Fibroblast of the aortic adventitia (primary cell): ENCODE measurements around the gene MUCL1. TPM values are rescaled to one million over a fixed set of nuclear protein-coding genes. Genes with fewer than 3 reads are reported as not detected.
A peak's percentile ranks its signal among the peaks of the same experiment; 100 is the strongest.
"Not testable (repeated sequence)": the region's sequence is repeated elsewhere in the genome, so short reads cannot be mapped to it uniquely, and the experiment has no call there.

ENCODE experiments used
- DNase-seq: peaks from one replicate; pipeline ENCODE4 v3.0.0-alpha.2; 2010; ENCODE audit warnings: low read depth
- H3K4me3 ChIP-seq: 2 replicates; pipeline ENCODE4 v1.5.1; 2011; ENCODE audit warnings: low read depth, mild to moderate bottlenecking, control low read depth, low read length, moderate library complexity
- CTCF ChIP-seq: IDR thresholded peaks from 2 replicates; pipeline ENCODE4 v1.5.1; 2011; ENCODE audit warnings: mild to moderate bottlenecking, low read length, control low read depth, inconsistent platforms; ENCODE audit not compliant: insufficient read depth
- total RNA-seq: library from RNA; depleted of rRNA; stranded (reverse); fragments of >200 nt; gene quantifications from 2 replicates; pipeline ENCODE4 v1.2.3, GENCODE V29; 2012; ENCODE audit warnings: low replicate concordance

The MUCL1 gene
- total RNA-seq, 1 donor = not detected

DNA sequence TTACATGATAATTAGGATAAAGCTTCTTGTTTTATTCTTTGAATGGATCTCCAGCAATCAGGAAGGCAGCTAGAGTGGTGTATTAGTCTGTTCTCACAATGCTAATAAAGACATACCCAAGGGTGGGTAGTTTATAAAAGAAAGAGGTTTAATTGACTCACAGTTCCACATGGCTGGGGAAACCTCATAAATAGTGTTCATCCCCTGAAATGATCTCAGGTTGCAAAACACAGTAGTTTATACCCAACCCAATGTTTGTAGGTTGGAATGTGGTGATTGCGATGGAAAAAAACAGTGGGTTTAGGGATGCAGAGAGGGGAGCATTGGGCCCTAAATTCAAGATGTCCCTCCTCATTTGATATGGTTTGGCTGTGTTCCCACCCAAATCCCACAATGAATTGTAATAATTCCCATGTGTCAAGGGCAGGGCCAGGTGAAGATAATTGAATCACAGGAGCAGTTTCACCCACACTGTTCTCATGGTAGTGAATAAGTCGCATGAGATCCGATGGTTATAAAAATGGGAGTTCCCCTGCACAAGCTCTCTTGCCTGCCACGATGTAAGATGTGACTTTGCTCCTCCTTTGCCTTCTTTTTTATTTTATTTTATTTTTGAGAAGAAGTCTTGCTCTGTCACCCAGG is 11.5 kb downstream of the MUCL1 start:
- H3K4me3 ChIP-seq = no peak overlapping the region
- no peak for TF ChIP-seq CTCF
- no peak for DNase-seq

DNA sequence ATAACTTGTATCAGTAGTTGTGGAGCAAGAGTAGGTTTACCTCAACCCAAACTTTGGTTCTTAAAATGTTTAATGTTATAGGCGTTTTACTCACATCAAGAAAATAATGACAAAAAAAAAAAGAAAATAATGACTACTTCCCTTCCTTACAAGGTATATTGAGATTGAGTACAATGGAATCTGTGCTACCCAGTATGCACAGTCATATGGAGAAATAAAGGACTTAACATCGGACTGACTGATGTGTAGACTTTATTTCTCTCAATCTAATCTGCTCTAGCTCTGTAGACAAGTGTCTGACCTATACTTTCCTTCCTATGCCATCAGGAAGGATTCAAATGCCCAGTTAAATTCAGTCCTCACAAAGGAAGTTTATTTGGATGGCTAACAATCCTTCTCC is 14.4 kb downstream of the MUCL1 start:
- DNase-seq = no peak
- no peak overlapping the region for H3K4me3 ChIP-seq
- TF ChIP-seq CTCF = no peak

DNA sequence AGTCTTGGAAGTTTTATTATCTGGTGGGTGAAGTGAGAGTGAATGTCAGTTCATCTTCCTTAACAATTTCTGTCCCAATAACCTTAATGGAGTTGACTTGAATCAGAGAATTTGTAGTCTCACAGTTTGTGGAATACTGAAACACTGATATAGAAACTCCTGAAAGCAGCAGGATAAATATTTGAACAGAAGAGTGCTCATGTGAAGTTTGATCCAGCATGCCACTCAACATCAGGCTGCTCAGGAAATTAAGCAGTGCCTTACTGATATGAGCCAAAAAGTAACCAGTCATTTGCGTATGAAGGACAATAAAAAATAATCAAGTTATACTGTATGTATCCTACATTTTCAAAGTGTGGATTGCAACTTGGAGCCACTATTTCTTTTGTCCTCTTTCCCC is 15.7 kb downstream of the MUCL1 start:
- no peak for DNase-seq
- no peak for TF ChIP-seq CTCF

DNA sequence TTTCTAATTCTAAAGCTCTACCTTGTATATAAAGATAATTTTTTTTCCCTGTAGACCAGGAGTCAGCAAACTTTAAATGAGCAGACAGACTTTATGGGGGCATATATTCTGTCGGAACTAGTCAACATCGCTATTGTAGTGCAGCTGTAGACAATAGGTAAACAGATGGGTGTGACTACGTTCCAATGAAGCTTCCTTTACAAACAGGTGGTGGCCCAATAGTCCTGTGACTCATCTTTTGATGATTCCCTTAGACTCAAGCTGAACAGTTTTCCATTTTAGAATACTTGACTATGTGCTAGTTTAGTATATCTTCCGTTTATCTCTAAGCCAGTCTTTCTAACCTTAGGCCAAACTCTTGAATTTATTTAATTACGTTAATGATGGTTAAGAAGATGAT is 16.3 kb downstream of the MUCL1 start:
- DNase-seq = no peak

More for the DNA sequence above, 15.7 kb downstream of the MUCL1 start:
- no peak overlapping the region for H3K4me3 ChIP-seq

GRCh38 chr12:54879150-54879549 is 24.8 kb downstream of the MUCL1 start:
- TF ChIP-seq CTCF = no peak
- DNase-seq = peak; percentile 52
- H3K4me3 ChIP-seq = no peak overlapping the region

More for the DNA sequence above, 16.3 kb downstream of the MUCL1 start:
- H3K4me3 ChIP-seq = no peak overlapping the region
- no peak for TF ChIP-seq CTCF

GRCh38 chr12:54879579-54879978 is 25.3 kb downstream of the MUCL1 start:
- no peak for DNase-seq
- H3K4me3 ChIP-seq = no peak overlapping the region
- TF ChIP-seq CTCF = no peak

- DNase-seq = no peak
These were observed 27.8 kb downstream of the MUCL1 start for GRCh38 chr12:54882079-54882478.

GRCh38 chr12:54882597-54882996 is 28.3 kb downstream of the MUCL1 start:
- not testable (repeated sequence) for DNase-seq, H3K4me3 ChIP-seq

More at GRCh38 chr12:54882079-54882478, 27.8 kb downstream of the MUCL1 start:
- no peak overlapping the region for H3K4me3 ChIP-seq
- TF ChIP-seq CTCF = no peak

DNA sequence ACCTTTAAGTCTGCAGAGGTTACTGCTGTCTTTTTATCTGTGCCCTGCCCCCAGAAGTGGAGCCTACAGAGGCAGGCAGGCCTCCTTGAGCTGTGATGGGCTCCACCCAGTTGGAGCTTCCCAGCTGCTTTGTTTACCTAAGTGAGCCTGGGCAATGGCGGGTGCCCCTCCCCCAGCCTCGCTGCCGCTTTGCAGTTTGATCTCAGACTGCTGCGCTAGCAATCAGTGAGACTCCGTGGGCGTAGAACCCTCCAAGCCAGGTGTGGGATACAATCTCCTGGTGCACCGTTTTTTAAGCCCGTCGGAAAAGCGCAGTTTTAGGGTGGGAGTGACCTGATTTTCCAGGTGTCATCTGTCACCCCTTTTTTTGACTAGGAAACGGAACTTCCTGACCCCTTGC is 34.1 kb downstream of the MUCL1 start:
- not testable (repeated sequence) for H3K4me3 ChIP-seq, DNase-seq
